ENCODE data around the gene ACOX1.
A peak's percentile ranks its signal among the peaks of the same experiment; 100 is the strongest.

ACOX1 gene

GRCh38 chr17:75978938-75979704 lies at the start of gene ACOX1, which contains the start of gene TEN1:
Gene ACOX1, minus strand, starts transcription at chr17:75979166. Its CDS starts 93 bp downstream, at chr17:75979073.
Gene TEN1, plus strand, starts transcription at chr17:75979240. Its CDS starts 6,953 bp downstream, at chr17:75986193.
- peak; percentile 44 for DNase-seq

DNA sequence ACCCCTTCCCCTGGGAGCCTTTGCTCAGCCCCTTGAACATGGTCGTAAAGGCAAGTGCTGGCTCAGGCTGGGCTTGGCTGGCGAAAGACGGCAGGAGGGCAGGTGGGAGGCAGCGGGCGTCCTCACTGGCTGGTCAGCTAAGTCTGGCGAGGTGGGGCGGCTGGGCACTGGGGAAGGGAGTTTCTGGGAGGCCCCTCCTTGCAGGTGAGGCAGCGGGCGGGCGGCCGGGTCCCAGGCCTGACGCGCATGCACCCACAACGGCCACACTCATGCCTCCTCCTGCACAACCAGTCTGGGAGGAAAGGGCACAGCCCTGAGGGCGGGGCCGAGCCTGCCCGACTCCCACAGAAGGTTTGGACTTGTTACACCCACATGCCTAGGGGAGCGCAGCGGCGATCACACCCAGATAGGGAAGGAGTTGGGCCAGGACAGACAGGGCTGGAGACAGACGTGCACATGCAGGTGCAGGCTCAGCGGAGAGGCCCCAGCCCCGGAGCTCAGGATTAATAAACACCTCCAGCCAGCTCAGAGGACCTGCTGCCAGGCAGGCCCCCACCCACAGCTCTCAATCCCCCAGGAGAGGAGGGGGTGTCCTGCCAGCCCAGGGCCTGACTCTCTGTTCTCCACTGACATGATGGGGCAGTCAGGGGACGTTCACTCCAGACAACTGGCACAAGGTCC lies 48.3 kb upstream of the ACOX1 start, which contains the start of gene EVPL:
Gene EVPL, minus strand, starts transcription at position 148 of the 681 bp plus-strand sequence. Its CDS starts 108 bp downstream, at position 40.
- no peak for DNase-seq

DNA sequence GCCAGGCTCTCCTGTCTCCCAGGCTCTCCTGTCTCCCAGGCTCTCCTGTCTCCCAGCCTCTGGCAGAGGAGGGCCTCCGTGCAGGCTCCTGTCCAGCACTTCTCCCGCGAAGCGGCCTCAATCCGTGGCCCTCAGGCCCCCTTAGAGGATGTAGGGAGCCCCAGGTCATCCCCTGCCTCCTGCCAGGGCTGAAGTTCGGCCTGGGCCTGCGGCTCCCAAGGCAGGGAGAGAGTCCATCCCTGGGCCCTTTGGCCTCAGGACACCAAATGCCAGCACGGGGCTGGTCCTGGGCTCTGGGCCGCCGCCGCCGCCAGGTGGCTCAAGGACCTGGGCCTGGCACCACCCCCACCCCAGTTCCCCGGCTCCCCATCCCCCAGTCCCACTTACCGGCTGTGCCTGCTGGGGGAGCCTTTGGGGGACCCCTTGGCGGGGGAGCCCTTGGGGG lies 47.8 kb upstream of the ACOX1 start:
- DNase-seq, result no peak

DNA sequence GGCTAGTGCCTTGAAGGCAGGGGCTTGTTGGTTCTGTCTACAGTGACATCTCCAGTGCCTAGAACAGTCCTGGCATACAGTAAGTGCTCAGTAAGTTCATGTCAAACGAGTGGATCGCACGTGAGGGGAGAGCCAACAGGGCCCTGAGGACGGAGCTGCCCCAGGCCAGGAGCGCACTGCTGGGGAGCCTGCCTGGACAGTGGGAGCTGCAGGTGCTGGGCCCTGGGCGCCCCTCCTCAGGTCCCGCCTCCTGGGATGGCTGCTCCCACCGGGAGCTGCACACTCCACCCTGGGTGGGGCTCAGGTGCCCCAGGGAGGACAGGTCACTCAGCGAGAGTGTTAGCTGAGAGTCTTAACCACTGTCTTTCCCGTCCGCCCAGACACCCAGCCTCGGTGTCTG lies 46.3 kb upstream of the ACOX1 start:
- DNase-seq, result no peak

GRCh38 chr17:76024353-76024752 lies 45.4 kb upstream of the ACOX1 start:
- DNase-seq, result no peak

GRCh38 chr17:76023900-76024237 lies 44.9 kb upstream of the ACOX1 start:
- DNase-seq, result no peak

DNA sequence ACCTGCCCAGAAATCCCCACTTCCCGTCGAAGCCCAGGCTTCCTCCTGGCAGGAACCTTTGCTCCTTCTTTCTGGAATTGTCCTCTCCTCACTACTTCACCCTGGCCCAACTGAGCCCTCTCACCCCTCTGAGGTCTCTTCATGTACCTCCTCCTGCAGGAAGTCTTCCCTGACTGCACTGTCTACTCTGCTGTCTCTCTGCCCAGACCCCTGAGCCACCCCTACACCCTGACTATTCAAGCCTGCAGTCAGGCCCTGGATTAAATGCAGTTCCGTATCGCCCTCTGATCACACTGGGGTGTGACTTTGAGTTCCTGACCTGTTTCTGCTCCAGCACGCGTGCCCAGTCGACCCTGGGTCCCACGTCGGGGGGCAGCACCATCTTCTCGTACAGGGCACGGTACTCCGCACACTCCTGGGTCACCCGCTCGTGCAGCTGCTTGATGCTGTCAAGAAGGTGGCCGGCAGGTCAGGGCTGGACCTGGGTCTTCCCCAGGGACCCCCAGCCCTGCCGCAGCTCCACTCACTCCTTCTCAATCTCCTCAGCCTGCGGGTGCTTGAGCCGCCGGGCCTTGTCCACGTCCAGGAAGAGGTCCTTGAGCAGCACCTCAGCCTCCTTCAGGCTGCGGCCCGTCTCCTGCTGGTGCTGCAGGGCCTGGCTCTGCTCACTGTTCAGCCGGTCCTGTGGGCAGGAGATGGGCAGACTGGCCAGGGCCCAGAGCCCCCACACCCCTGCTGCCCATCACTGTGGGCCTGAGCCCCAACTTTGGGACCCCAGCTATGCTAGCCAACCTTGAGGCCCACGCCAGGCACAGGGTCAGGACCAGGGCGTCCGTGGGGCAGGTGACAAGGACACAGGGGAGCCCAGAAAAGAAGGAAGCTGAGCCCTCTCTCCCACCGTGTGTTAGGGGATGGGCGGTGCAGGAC lies 44.3 kb upstream of the ACOX1 start:
- DNase-seq, result no peak

DNA sequence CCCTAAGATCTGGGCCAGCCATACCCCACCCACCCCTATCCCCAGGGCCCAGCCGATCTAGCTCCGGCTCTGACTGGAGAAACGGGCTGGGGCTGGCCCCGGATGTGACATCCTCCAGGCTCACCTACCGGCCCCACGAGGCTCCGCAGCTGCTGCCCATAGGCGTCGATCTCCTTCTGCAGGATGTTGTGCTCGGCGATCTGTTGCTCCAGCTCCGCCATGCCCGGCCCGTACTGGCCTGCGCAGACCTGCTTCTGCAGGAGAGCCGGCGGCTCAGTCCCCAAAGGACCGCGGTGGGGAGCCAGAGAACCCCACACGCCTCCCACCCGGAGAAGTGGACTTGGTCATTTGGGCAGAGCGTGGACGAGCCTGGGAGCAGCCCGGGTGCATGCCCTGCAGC lies 43.3 kb upstream of the ACOX1 start:
- DNase-seq, result no peak

DNA sequence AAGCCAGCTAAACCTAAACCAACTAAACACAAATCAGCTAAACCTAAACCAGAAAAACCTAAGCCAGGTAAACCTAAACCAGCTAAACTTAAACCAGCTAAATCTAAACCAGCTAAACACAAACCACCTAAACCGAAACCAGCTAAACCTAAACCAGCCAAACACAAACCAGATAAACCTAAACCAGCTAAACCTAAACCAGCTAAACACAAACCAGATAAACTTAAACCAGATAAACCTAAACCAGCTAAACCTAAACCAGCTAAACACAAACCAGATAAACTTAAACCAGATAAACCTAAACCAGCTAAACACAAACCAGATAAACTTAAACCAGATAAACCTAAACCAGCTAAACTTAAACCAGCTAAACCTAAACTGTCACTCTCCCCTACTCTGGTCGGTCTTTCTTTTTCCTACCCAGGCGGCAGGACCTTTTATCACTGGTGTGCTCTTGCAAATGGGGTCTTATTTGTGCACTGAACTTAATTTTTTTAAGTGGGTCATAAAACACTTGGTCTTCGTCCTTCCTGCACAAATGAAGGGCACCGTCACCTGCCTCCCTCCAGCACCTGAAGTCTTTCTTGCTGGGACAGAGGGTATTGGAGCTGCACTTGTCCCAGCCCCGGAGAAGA lies 41.0 kb upstream of the ACOX1 start:
- no peak for DNase-seq

GRCh38 chr17:76018801-76019200 lies 39.8 kb upstream of the ACOX1 start:
- DNase-seq, result no peak

DNA sequence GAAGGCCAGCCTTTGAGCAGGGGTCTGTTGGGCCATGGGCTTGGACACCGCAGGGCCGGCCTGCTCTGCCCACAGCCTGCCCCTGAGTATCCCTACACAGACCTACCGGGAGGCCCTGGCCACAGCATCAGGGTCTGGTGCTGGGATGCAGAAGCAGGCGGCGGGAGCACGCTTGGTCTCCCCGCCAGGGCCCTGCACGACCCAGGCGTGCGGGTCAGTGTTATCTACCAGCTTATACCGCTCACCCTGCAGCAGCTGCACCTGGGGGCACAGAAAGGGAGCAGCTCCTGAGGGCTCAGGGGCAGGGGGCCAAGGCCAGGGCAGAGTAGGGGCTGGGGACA lies 39.3 kb upstream of the ACOX1 start:
- DNase-seq, result no peak

GRCh38 chr17:76017481-76018339 lies 38.7 kb upstream of the ACOX1 start:
- no peak for DNase-seq

GRCh38 chr17:76014925-76015261 lies 35.9 kb upstream of the ACOX1 start:
- no peak for DNase-seq

GRCh38 chr17:76014100-76014924 lies 35.3 kb upstream of the ACOX1 start:
- DNase-seq, result peak; percentile 88

DNA sequence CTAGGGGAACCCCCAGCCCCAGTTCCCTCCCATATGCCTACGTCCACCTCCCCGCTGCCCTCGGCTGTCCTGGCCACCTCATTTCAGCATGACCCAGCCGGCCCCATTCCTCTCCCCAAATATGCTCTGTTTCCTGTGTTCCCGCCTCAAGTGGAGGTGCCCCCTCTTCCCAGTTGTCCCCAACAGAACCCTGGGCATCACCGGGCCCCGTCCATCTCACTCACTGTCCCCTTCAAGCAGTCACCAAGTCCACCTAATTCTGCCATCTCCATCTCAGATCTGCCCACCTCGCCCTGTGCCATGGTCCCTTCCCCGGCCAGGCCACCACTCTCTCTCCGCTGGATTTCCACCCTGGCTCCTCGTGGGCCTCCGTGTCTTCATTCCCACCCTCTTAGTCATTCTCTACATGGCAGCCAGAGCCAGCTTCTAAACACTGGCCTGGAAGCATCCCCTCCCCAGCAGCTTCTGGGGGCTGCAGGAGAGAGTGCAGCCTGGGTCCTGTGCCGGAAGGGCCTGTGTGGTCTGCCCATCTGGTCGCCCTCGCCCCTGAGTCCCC lies 34.5 kb upstream of the ACOX1 start:
- no peak for DNase-seq

GRCh38 chr17:76011951-76012350 lies 33.0 kb upstream of the ACOX1 start:
- DNase-seq, result no peak

DNA sequence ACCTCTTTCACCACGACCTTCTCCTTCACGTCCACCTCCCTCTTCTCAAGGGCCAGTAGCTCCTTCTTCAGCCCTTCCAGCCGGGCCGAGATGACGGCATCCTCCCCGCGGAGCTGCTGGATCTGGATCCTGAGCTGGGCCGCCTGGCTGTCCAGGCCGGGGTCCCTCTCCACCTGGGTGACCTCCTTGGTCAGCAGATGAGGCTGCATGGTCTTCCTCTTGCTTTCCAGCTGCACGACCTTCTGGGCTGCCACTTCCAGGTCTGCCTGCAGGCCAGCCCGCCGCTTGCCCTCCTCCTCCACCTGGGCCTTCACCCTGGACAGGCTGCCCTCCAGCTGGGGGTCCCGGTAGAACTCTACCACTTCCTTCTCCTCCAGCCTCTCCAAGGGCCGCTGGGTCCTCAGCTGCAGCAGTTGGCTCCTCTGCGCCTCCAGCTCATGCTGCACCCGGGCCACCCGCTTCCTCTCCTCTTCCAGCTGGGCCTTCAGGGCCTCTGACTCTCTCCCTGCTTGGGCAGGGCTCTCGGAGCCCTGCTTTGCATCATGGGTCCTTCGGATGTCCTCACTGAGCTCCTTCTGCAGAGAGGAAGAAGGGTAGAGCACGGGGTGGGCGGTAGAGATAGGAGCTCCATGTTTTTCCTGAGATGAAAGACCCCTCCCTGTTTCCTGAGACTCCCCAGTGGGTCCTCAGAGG lies 31.1 kb upstream of the ACOX1 start:
- no peak for DNase-seq

DNA sequence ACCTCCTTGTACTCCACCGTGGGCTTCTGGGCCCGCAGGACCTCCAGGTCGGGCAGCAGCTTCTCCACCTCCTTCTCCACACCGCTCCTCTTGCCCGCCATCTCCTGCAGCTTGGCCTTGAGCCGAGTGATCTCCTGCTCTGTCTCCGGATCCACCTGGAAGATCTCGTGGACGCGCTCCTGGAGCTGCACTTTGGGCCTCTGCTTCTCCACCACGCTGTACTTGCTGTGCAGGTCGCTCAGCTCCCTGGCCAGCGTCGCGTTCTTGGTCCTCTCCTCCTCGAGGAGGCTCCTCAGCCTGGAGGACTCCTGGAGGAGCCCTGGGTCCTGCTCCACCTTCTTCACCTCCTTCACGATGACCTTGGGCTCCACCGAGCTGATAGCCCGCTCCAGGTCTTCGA lies 30.5 kb upstream of the ACOX1 start:
- DNase-seq, result peak; percentile 11

- peak; percentile 3 for DNase-seq
These were observed 29.9 kb upstream of the ACOX1 start for GRCh38 chr17:76008630-76009425.

All from 8988T (cell line).